ENCODE data around the gene MAPKAP1. TPM values are rescaled to one million over a fixed set of nuclear protein-coding genes. Genes with fewer than 3 reads are reported as not detected.
A peak's percentile ranks its signal among the peaks of the same experiment; 100 is the strongest.

Gene MAPKAP1
- total RNA-seq, 2 experiments from 2014 or later, result 66.2 to 78.8 TPM

DNA sequence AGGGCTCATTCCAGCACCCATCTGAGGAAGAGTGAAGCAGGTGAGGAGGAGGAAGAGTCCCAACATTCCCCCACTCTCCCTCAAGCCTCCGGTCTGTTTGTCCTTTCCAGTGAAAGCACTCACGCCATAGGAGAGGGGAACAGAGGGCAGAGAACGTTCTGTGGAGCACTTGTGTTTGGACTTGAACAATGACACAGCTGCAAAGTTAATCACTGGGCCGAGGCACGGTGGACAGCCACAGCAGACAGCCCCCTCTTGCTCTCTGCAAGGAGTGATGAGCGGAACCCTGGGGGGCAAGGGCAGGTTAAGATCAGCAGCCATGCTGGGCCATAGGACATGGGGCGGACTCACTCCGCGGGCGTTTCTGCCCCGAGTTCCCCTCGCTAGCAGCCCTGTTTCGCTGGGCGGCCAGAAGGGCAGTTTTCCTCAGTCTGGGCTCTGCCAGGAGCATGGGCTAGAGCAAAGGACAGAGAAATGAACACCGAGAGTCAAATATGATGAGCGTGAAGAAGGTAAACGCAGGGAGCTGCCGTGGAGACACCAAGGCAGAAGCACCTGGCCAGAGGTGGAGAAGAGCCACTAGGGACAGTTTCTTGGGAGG is 259.7 kb downstream of the MAPKAP1 start:
- POLR2A ChIA-PET, result interaction anchor here (1.2 kb wide), 1 partner anchor 9 kb away, joined by 3 read pairs; no protein-coding TSS in a partner anchor
- Histone ChIP-seq H3K4me2 (ENCODE audit: low read length) (peak overlapping the region; percentile 74), H3K4me1 (ENCODE audit: insufficient read depth, low read length, poor library complexity, severe bottlenecking) (peaks cover 41% of the 10 kb centered on the region), H2AFZ (ENCODE audit: low read length) (peak overlapping the region; percentile 47; the same call in 1 of the 2 replicates), H3K36me3 (ENCODE audit: insufficient read depth, low read length) (peaks cover 3% of the 10 kb centered on the region), H3K79me2 (ENCODE audit: insufficient read depth, low read depth, low read length) (no peaks in the 10 kb centered on the region), H4K20me1 (ENCODE audit: insufficient read depth, low read length) (no peaks in the 10 kb centered on the region), H3K4me3 (ENCODE audit: low read depth, low read length, poor library complexity, severe bottlenecking) (peak overlapping the region; percentile 36), H3K9me3 (ENCODE audit: low read length) (no peaks in the 10 kb centered on the region), H3K27ac (ENCODE audit: low read depth, low read length, poor library complexity, severe bottlenecking) (peak overlapping the region; percentile 83), H3K9me2 (ENCODE audit: insufficient read depth, low read length) (no peaks in the 10 kb centered on the region)
- no TSS peak for BruUV-seq (replicated peaks)
- intact Hi-C loops (cut with micrococcal nuclease; ENCODE audit: unreplicated experiment), result no loop called here
- TF ChIP-seq EZH2phosphoT487 (IDR thresholded peaks at IDR 0.05; ENCODE audit: borderline replicate concordance, low read depth, low read length) (no peak), CTCF (conservative IDR thresholded peaks at IDR 0.05; ENCODE audit: low read length) (no peak)
- CTCF ChIA-PET (ENCODE audit: unreplicated experiment), result no interaction called here
- no peak for DNase-seq (ENCODE audit: low spot score)

- Histone ChIP-seq H3K9me2 (ENCODE audit: insufficient read depth, low read length) (no peaks in the 10 kb centered on the region), H3K79me2 (ENCODE audit: insufficient read depth, low read depth, low read length) (no peaks in the 10 kb centered on the region), H3K36me3 (ENCODE audit: insufficient read depth, low read length) (no peaks in the 10 kb centered on the region; the same call in 1 of the 2 replicates), H2AFZ (ENCODE audit: low read length) (peak overlapping the region; percentile 47; the same call in 1 of the 2 replicates), H3K9me3 (ENCODE audit: low read length) (no peaks in the 10 kb centered on the region), H3K4me1 (ENCODE audit: insufficient read depth, low read length, poor library complexity, severe bottlenecking) (peaks cover 41% of the 10 kb centered on the region), H3K4me3 (ENCODE audit: low read depth, low read length, poor library complexity, severe bottlenecking) (peak overlapping the region; percentile 36), H3K4me2 (ENCODE audit: low read length) (peak overlapping the region; percentile 74), H3K27ac (ENCODE audit: low read depth, low read length, poor library complexity, severe bottlenecking) (peak overlapping the region; percentile 83), H4K20me1 (ENCODE audit: insufficient read depth, low read length) (no peaks in the 10 kb centered on the region)
- DNase-seq (ENCODE audit: low spot score), result peak; percentile 98
- intact Hi-C loops (cut with micrococcal nuclease; ENCODE audit: unreplicated experiment), result no loop called here
- TF ChIP-seq CTCF (conservative IDR thresholded peaks at IDR 0.05; ENCODE audit: low read length), result no peak
- no peak for TF ChIP-seq EZH2phosphoT487 (IDR thresholded peaks at IDR 0.05; ENCODE audit: borderline replicate concordance, low read depth, low read length)
- CTCF ChIA-PET (ENCODE audit: unreplicated experiment), result no interaction called here
- POLR2A ChIA-PET, result no interaction called here
- BruUV-seq (replicated peaks), result no TSS peak
Measured at GRCh38 chr9:125446561-125447094, 260.4 kb downstream of the MAPKAP1 start.

DNA sequence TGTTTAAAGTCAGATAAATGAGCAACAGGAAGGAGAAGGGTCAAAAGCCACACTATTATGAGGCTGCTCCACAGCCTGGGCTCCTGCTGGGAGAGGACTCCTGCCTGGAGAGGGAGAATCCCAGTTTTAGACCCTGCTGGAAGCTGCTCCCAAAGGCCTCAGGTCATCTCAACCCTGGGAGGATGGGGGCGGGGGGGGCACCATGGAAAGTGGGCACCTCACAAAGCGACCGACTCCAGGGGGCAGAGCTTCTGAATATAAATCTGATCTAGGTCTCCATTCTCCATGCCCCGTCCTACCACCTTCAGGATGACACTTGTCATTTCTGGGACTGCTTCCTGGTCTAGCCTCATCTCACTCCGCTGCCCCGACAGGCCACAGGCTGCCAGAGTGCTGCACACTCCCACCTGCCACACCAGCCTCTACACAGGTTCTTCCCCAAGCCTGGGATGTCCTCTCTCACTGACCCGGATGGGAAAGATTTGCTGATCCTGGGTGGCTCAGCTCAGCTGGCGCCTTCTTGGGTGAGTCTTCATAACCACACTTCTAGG is 262.0 kb downstream of the MAPKAP1 start:
- H3K4me2 ChIP-seq (ENCODE audit: low read length), result no peak overlapping the region
- H3K9me3 ChIP-seq (ENCODE audit: low read length), result no peaks in the 10 kb centered on the region
- no peaks in the 10 kb centered on the region for H3K79me2 ChIP-seq (ENCODE audit: insufficient read depth, low read depth, low read length)
- peaks cover 41% of the 10 kb centered on the region for H3K4me1 ChIP-seq (ENCODE audit: insufficient read depth, low read length, poor library complexity, severe bottlenecking)
- intact Hi-C loops (cut with micrococcal nuclease; ENCODE audit: unreplicated experiment), result no loop called here
- TF ChIP-seq EZH2phosphoT487 (IDR thresholded peaks at IDR 0.05; ENCODE audit: borderline replicate concordance, low read depth, low read length) (no peak), CTCF (conservative IDR thresholded peaks at IDR 0.05; ENCODE audit: low read length) (no peak)
- ChIA-PET POLR2A (interaction anchor here (0.5 to 0.6 kb wide), 2 partner anchors 834 to 908 kb away, joined by 3 to 4 read pairs; no protein-coding TSS in a partner anchor), CTCF (ENCODE audit: unreplicated experiment) (no interaction called here)
- H3K9me2 ChIP-seq (ENCODE audit: insufficient read depth, low read length), result no peaks in the 10 kb centered on the region
- no TSS peak for BruUV-seq (replicated peaks)
- H3K4me3 ChIP-seq (ENCODE audit: low read depth, low read length, poor library complexity, severe bottlenecking), result no peak overlapping the region
- H3K36me3 ChIP-seq (ENCODE audit: insufficient read depth, low read length), result no peaks in the 10 kb centered on the region; the same call in 1 of the 2 replicates
- DNase-seq (ENCODE audit: low spot score), result no peak
- no peak overlapping the region for H3K27ac ChIP-seq (ENCODE audit: low read depth, low read length, poor library complexity, severe bottlenecking)
- no peaks in the 10 kb centered on the region for H4K20me1 ChIP-seq (ENCODE audit: insufficient read depth, low read length)
- H2AFZ ChIP-seq (ENCODE audit: low read length), result no peak overlapping the region
